ENCODE results near the gene KCND1.

The KCND1 gene

GRCh38 chrX:48913605-48914366, 57.9 kb downstream of the KCND1 start:
- no peak for DNase-seq (ENCODE audit: low read depth in 1 of 2, low spot score in 1 of 2)

GRCh38 chrX:48911412-48912182, 60.0 kb downstream of the KCND1 start, which contains the start of gene SLC35A2:
Gene SLC35A2 (minus strand): TSS chrX:48911646. CDS start chrX:48911636, 10 bp downstream.
- peak; percentile 69 to 77 for DNase-seq (ENCODE audit: low read depth in 1 of 2, low spot score in 1 of 2)

All from stimulated activated CD4-positive, alpha-beta T cell treated with anti-CD3 and anti-CD28 coated beads, Interleukin-15, amount 100 ng/mL, for 1 hour (primary cell).